ENCODE results near the gene SEMA3G.

- TF ChIP-seq POLR2AphosphoS5 (IDR thresholded peaks at IDR 0.05) (no peak), MXI1 (conservative IDR thresholded peaks at IDR 0.05; ENCODE audit: poor library complexity, severe bottlenecking) (no peak), CTCF (IDR thresholded peaks at IDR 0.05; ENCODE audit: poor library complexity, severe bottlenecking) (no peak), SMC3 (conservative IDR thresholded peaks at IDR 0.05; ENCODE audit: poor library complexity) (no peak), RAD21 (conservative IDR thresholded peaks at IDR 0.05) (no peak), EP300 (conservative IDR thresholded peaks at IDR 0.05; ENCODE audit: poor library complexity, severe bottlenecking) (no peak), REST (IDR thresholded peaks at IDR 0.05; ENCODE audit: borderline replicate concordance) (no peak)
These were observed 40.9 kb downstream of the SEMA3G start for GRCh38 chr3:52403955-52404354.

Measured in neural cell (in vitro differentiated cells).